ENCODE data around the gene KIAA1958.

The KIAA1958 gene

GRCh38 chr9:112550531-112550930 is 63.9 kb downstream of the KIAA1958 start:
- no peak overlapping the region for H3K9ac ChIP-seq (ENCODE audit: low read length)
- no peaks in the 10 kb centered on the region for H3K27me3 ChIP-seq (ENCODE audit: low read depth, low read length)
- H3K79me2 ChIP-seq (ENCODE audit: low read length): peaks cover 15% of the 10 kb centered on the region
- H3K4me2 ChIP-seq (ENCODE audit: low read length): no peak overlapping the region
- no peak for TF ChIP-seq CTCF (IDR thresholded peaks at IDR 0.05; ENCODE audit: low read depth, low read length)
- TF ChIP-seq EZH2phosphoT487 (IDR thresholded peaks at IDR 0.05; ENCODE audit: low read depth): no peak
- no peak overlapping the region for H3K27ac ChIP-seq (ENCODE audit: low read length)
- H3K4me3 ChIP-seq (ENCODE audit: low read length): no peak overlapping the region
- peaks cover 3% of the 10 kb centered on the region; the same call in 1 of the 2 replicates for H4K20me1 ChIP-seq (ENCODE audit: insufficient read depth, low read length)
- no peaks in the 10 kb centered on the region for H3K36me3 ChIP-seq (replicated peaks; ENCODE audit: low read depth, low read length)
- H3K4me1 ChIP-seq (ENCODE audit: low read length): no peaks in the 10 kb centered on the region
- no peaks in the 10 kb centered on the region for H3K9me3 ChIP-seq (ENCODE audit: insufficient read depth, low read length)
- H2AFZ ChIP-seq (ENCODE audit: low read depth, low read length): no peak overlapping the region

- H3K4me1 ChIP-seq (ENCODE audit: low read length): no peaks in the 10 kb centered on the region
- H3K27me3 ChIP-seq (ENCODE audit: low read depth, low read length): no peaks in the 10 kb centered on the region
- no peak overlapping the region for H3K9ac ChIP-seq (ENCODE audit: low read length)
These were observed 65.0 kb downstream of the KIAA1958 start for GRCh38 chr9:112551641-112552040.

GRCh38 chr9:112552229-112553056 is 65.8 kb downstream of the KIAA1958 start:
- Histone ChIP-seq H3K9ac (ENCODE audit: low read length) (no peak overlapping the region), H4K20me1 (ENCODE audit: insufficient read depth, low read length) (peaks cover 3% of the 10 kb centered on the region; the same call in 1 of the 2 replicates)

More at GRCh38 chr9:112551641-112552040, 65.0 kb downstream of the KIAA1958 start:
- H4K20me1 ChIP-seq (ENCODE audit: insufficient read depth, low read length): peaks cover 3% of the 10 kb centered on the region; the same call in 1 of the 2 replicates
- H3K27ac ChIP-seq (ENCODE audit: low read length): no peak overlapping the region
- no peaks in the 10 kb centered on the region for H3K36me3 ChIP-seq (replicated peaks; ENCODE audit: low read depth, low read length)
- no peak overlapping the region for H3K4me2 ChIP-seq (ENCODE audit: low read length)
- TF ChIP-seq CTCF (IDR thresholded peaks at IDR 0.05; ENCODE audit: low read depth, low read length) (no peak), EZH2phosphoT487 (IDR thresholded peaks at IDR 0.05; ENCODE audit: low read depth) (no peak)
- peaks cover 11% of the 10 kb centered on the region for H3K79me2 ChIP-seq (ENCODE audit: low read length)
- no peaks in the 10 kb centered on the region for H3K9me3 ChIP-seq (ENCODE audit: insufficient read depth, low read length)
- H3K4me3 ChIP-seq (ENCODE audit: low read length): no peak overlapping the region
- H2AFZ ChIP-seq (ENCODE audit: low read depth, low read length): no peak overlapping the region

More at GRCh38 chr9:112552229-112553056, 65.8 kb downstream of the KIAA1958 start:
- no peaks in the 10 kb centered on the region for H3K4me1 ChIP-seq (ENCODE audit: low read length)
- no peaks in the 10 kb centered on the region for H3K36me3 ChIP-seq (replicated peaks; ENCODE audit: low read depth, low read length)
- no peak for TF ChIP-seq EZH2phosphoT487 (IDR thresholded peaks at IDR 0.05; ENCODE audit: low read depth)
- TF ChIP-seq CTCF (IDR thresholded peaks at IDR 0.05; ENCODE audit: low read depth, low read length): no peak
- H3K27me3 ChIP-seq (ENCODE audit: low read depth, low read length): no peaks in the 10 kb centered on the region
- H3K4me2 ChIP-seq (ENCODE audit: low read length): no peak overlapping the region
- no peak overlapping the region for H3K27ac ChIP-seq (ENCODE audit: low read length)
- H2AFZ ChIP-seq (ENCODE audit: low read depth, low read length): no peak overlapping the region
- H3K4me3 ChIP-seq (ENCODE audit: low read length): no peak overlapping the region
- H3K9me3 ChIP-seq (ENCODE audit: insufficient read depth, low read length): no peaks in the 10 kb centered on the region
- peaks cover 11% of the 10 kb centered on the region for H3K79me2 ChIP-seq (ENCODE audit: low read length)

All from OCI-LY3 (cell line).